A549 (cell line): ENCODE results near the gene RASA3. TPM values are rescaled to one million over a fixed set of nuclear protein-coding genes. Genes with fewer than 3 reads are reported as not detected.

Experiments used
- ATAC-seq, 2 experiments: fragments of 200-7000 bp in 1 of 2; fragments of >200 bp in 1 of 2; cut with Nextera tagmentation in 1 of 2; cut with Tn5 transposase in 1 of 2; 3 replicates each; pipeline versions ENCODE4 v1.8.0 to v1.9.1; 2018 to 2020; ENCODE audit warnings: mild to moderate bottlenecking in 1 of 2, moderate library complexity in 1 of 2
- CTCF ChIA-PET: fragments of 300-600 bp; sonication (Branson Sonifier 250); formaldehyde crosslinking; extraction: SDS; loops from one replicate; lab custom pipeline; 2021; ENCODE audit warnings: antibody characterized with exemption, inconsistent platforms; lab: Yijun Ruan, JAX
- POLR2A ChIA-PET: fragments of 350-600 bp; formaldehyde crosslinking; extraction: SDS; loops from one replicate; lab custom pipeline; 2021; ENCODE audit warnings: antibody characterized with exemption, inconsistent platforms; lab: Yijun Ruan, JAX
- DNase-seq, 2 experiments: peaks; one replicate each; pipeline versions ENCODE4 v3.0.0 to v3.0.0-alpha.2; 2011 to 2016; ENCODE audit warnings: low read depth in 1 of 2, low spot score in 1 of 2
- FAIRE-seq: peaks from 2 replicates; lab custom pipeline; 2011; peaks lifted over from hg19 to GRCh38; lab: Jason Lieb, UNC
- H3K27ac ChIP-seq, 2 experiments: fragments of >200 bp; sonication (Bioruptor Twin); formaldehyde crosslinking; 3 replicates each; pipeline ENCODE4 v1.5.1; 2016 to 2017
- H3K4me1 ChIP-seq: fragments of >200 bp; sonication (Bioruptor Twin); formaldehyde crosslinking; 3 replicates; pipeline ENCODE4 v1.6.1; 2016
- H3K4me2 ChIP-seq: fragments of >200 bp; sonication (Bioruptor Twin); formaldehyde crosslinking; 3 replicates; pipeline ENCODE4 v1.6.1; 2016
- H3K4me3 ChIP-seq: fragments of >200 bp; sonication (Bioruptor Twin); formaldehyde crosslinking; 3 replicates; pipeline ENCODE4 v1.5.1; 2016
- H3K9me3 ChIP-seq: fragments of >200 bp; sonication (Bioruptor Twin); formaldehyde crosslinking; 3 replicates; pipeline ENCODE4 v1.6.1; 2016
- ATOH8 ChIP-seq: fragments of 250-450 bp; sonication (Bioruptor Pico); IDR thresholded peaks from 2 replicates; pipeline ENCODE4 v1.5.0; 2020; ENCODE audit warnings: low read depth, mild to moderate bottlenecking, moderate library complexity
- BCL3 ChIP-seq: fragments of >200 bp; sonication (Bioruptor Twin); formaldehyde crosslinking; IDR thresholded peaks from 3 replicates; pipeline ENCODE4 v1.6.1; 2016
- CHD2 ChIP-seq: fragments of 150-350 bp; IDR thresholded peaks from 2 replicates; pipeline ENCODE4 v1.6.1; 2014; ENCODE audit warnings: low read length; ENCODE audit not compliant: partially characterized antibody
- E2F6 ChIP-seq: IDR thresholded peaks from 2 replicates; pipeline ENCODE4 v1.6.1; 2012; ENCODE audit warnings: low read depth, borderline replicate concordance
- EHF ChIP-seq: fragments of 250-450 bp; sonication (Bioruptor Pico); IDR thresholded peaks from 2 replicates; pipeline ENCODE4 v1.5.0; 2020; ENCODE audit warnings: mild to moderate bottlenecking
- EP300 ChIP-seq, 2 experiments: fragments of >200 bp; sonication (Bioruptor Twin); formaldehyde crosslinking; IDR thresholded peaks; 2 replicates in 1 of 2; 3 replicates in 1 of 2; pipeline ENCODE4 v1.6.1; 2016 to 2017
- GATA3 ChIP-seq: IDR thresholded peaks from 2 replicates; pipeline ENCODE4 v1.6.1; 2012; ENCODE audit warnings: borderline replicate concordance
- HDAC2 ChIP-seq: fragments of 200-600 bp; sonication (generic); IDR thresholded peaks from 2 replicates; pipeline ENCODE4 v1.6.1; 2016
- HEYL ChIP-seq: fragments of 250-450 bp; sonication (Bioruptor Pico); IDR thresholded peaks from 2 replicates; pipeline ENCODE4 v1.8.0; 2021; ENCODE audit warnings: mild to moderate bottlenecking, moderate library complexity
- JUN ChIP-seq, 2 experiments: fragments of >200 bp; sonication (Bioruptor Twin); formaldehyde crosslinking; IDR thresholded peaks; 2 replicates in 1 of 2; 3 replicates in 1 of 2; pipeline ENCODE4 v1.6.1; 2016 to 2017
- MYC ChIP-seq: IDR thresholded peaks from 2 replicates; pipeline ENCODE4 v1.6.1; 2012; ENCODE audit warnings: mild to moderate bottlenecking, inconsistent platforms, low read length, improper control_type of control experiment, borderline replicate concordance
- POLR2A ChIP-seq: IDR thresholded peaks from 2 replicates; pipeline ENCODE4 v1.6.1; 2012; ENCODE audit warnings: mild to moderate bottlenecking, low read length
- RFX5 ChIP-seq: fragments of 450-650 bp; IDR thresholded peaks from 2 replicates; pipeline ENCODE4 v1.7.1; 2014; ENCODE audit warnings: antibody characterized with exemption, mild to moderate bottlenecking, moderate library complexity
- TP53 ChIP-seq: fragments of 250-450 bp; sonication (Bioruptor Pico); IDR thresholded peaks from 2 replicates; pipeline ENCODE4 v1.5.0; 2021; ENCODE audit warnings: mild to moderate bottlenecking, moderate library complexity
- ZNF302 ChIP-seq: fragments of 250-450 bp; sonication (Bioruptor Pico); IDR thresholded peaks from 2 replicates; pipeline ENCODE4 v1.9.0; 2021; ENCODE audit warnings: inconsistent platforms, mild to moderate bottlenecking, moderate library complexity
- ZSCAN20 ChIP-seq: fragments of 250-450 bp; sonication (Bioruptor Pico); IDR thresholded peaks from 2 replicates; pipeline ENCODE4 v1.8.0; 2022; ENCODE audit warnings: mild to moderate bottlenecking, moderate library complexity
- WGBS: methylation state at CpG from one replicate; pipeline ENCODE4 v1.1.6; 2017; ENCODE audit errors: missing lambda C conversion rate; 5-methylcytosine and 5-hydroxymethylcytosine counted together
- polyA plus RNA-seq, 4 experiments: library from polyadenylated mRNA; depleted of rRNA in 3 of 4; stranded (reverse); fragments of >200 nt; fragmentation: RNase III in 1 of 4; extraction: RNeasy Plus Mini Kit Qiagen cat#74134 plus additional on column Dnase treatment in 1 of 4; gene quantifications; 2 replicates in 3 of 4; 3 replicates in 1 of 4; pipeline ENCODE4 v1.2.3, GENCODE V29; 2011 to 2017
- TF ChIP-seq, protein P1 (sequence below): fragments of 450-650 bp; IDR thresholded peaks from 2 replicates; pipeline ENCODE4 v1.6.1; 2014; ENCODE audit warnings: antibody characterized with exemption
- TF ChIP-seq, protein P2 (sequence below): fragments of 200-600 bp; sonication (generic); IDR thresholded peaks from 2 replicates; pipeline ENCODE4 v1.6.1; 2016; ENCODE audit warnings: antibody characterized with exemption, mild to moderate bottlenecking, moderate library complexity
- TF ChIP-seq, protein P3 (sequence below): fragments of >200 bp; sonication (Bioruptor Twin); formaldehyde crosslinking; IDR thresholded peaks from 3 replicates; pipeline ENCODE4 v1.5.1; 2016

The RASA3 gene
- polyA plus RNA-seq, 2 of the 4 experiments (the other 2 are of a cell fraction): 4.3 to 7.6 TPM

DNA sequence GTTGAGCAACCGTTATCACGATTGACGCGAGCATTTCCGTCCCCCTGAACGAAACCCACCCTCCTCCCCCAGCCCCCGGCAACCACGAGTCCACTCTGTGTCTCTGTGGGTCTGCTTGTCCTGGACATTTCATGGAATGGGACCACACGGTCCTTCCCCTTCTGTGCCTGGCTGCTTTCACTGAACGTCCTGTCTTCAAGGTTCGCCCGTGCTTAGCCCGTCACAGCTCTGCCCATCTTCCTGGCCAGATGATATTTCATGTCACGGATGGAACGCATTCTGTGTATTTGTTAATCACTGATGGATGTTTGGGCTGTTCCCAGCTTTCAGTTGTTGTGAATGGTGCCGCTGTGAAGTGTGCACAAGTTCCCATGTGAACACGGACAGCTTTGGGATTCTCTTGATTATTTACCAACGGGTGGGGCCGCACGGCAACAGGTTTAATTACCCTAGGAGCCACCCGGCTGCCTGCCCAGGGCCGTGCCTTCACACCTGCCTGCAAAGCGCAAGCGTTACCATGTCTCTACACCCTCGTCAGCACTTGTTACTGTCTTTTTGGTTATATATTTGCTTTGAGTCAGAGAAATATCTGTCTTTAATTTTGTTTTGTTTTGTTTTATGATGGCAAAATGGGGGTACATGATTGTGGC is 42.5 kb downstream of the RASA3 start:
- Histone ChIP-seq H3K4me1 (no peaks in the 10 kb centered on the region), H3K4me2 (no peak overlapping the region), H3K4me3 (no peak overlapping the region), H3K27ac (no peak overlapping the region), H3K9me3 (peaks cover 5% of the 10 kb centered on the region; the same call in 1 of the 3 replicates)
- DNase-seq (no peak), ATAC-seq (no peak), FAIRE-seq (no peak)
- TF ChIP-seq JUN (IDR thresholded peaks at IDR 0.05) (no peak), EP300 (IDR thresholded peaks at IDR 0.05) (no peak), BCL3 (no peak), HEYL (CRISPR knock-in tag) (no peak), RFX5 (no peak), GATA3 (no peak), HDAC2 (no peak), ZSCAN20 (CRISPR knock-in tag) (no peak), ZNF302 (CRISPR knock-in tag) (no peak)
- TF ChIP-seq, protein P1, sequence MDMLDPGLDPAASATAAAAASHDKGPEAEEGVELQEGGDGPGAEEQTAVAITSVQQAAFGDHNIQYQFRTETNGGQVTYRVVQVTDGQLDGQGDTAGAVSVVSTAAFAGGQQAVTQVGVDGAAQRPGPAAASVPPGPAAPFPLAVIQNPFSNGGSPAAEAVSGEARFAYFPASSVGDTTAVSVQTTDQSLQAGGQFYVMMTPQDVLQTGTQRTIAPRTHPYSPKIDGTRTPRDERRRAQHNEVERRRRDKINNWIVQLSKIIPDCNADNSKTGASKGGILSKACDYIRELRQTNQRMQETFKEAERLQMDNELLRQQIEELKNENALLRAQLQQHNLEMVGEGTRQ: no peak
- TF ChIP-seq, protein P2, sequence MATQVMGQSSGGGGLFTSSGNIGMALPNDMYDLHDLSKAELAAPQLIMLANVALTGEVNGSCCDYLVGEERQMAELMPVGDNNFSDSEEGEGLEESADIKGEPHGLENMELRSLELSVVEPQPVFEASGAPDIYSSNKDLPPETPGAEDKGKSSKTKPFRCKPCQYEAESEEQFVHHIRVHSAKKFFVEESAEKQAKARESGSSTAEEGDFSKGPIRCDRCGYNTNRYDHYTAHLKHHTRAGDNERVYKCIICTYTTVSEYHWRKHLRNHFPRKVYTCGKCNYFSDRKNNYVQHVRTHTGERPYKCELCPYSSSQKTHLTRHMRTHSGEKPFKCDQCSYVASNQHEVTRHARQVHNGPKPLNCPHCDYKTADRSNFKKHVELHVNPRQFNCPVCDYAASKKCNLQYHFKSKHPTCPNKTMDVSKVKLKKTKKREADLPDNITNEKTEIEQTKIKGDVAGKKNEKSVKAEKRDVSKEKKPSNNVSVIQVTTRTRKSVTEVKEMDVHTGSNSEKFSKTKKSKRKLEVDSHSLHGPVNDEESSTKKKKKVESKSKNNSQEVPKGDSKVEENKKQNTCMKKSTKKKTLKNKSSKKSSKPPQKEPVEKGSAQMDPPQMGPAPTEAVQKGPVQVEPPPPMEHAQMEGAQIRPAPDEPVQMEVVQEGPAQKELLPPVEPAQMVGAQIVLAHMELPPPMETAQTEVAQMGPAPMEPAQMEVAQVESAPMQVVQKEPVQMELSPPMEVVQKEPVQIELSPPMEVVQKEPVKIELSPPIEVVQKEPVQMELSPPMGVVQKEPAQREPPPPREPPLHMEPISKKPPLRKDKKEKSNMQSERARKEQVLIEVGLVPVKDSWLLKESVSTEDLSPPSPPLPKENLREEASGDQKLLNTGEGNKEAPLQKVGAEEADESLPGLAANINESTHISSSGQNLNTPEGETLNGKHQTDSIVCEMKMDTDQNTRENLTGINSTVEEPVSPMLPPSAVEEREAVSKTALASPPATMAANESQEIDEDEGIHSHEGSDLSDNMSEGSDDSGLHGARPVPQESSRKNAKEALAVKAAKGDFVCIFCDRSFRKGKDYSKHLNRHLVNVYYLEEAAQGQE: no peak
- WGBS: 88% methylated on average over 23 of the region's 25 CpGs
- ChIA-PET CTCF (no interaction called here), POLR2A (no interaction called here)

- Histone ChIP-seq H3K9me3 (peaks cover 5% of the 10 kb centered on the region; the same call in 1 of the 3 replicates), H3K27ac (no peak overlapping the region), H3K4me1 (no peaks in the 10 kb centered on the region), H3K4me3 (no peak overlapping the region), H3K4me2 (no peak overlapping the region)
- no peak for FAIRE-seq
- no peak for DNase-seq
- CTCF ChIA-PET: no interaction called here
- POLR2A ChIA-PET: no interaction called here
- WGBS: 81% methylated on average over 9 of the region's 15 CpGs
- ATAC-seq: no peak
- TF ChIP-seq TP53 (CRISPR knock-in tag) (no peak), CHD2 (no peak), EHF (CRISPR knock-in tag) (no peak), POLR2A (no peak), RFX5 (no peak), E2F6 (no peak), ATOH8 (CRISPR knock-in tag) (no peak), MYC (no peak)
- TF ChIP-seq, protein P3, sequence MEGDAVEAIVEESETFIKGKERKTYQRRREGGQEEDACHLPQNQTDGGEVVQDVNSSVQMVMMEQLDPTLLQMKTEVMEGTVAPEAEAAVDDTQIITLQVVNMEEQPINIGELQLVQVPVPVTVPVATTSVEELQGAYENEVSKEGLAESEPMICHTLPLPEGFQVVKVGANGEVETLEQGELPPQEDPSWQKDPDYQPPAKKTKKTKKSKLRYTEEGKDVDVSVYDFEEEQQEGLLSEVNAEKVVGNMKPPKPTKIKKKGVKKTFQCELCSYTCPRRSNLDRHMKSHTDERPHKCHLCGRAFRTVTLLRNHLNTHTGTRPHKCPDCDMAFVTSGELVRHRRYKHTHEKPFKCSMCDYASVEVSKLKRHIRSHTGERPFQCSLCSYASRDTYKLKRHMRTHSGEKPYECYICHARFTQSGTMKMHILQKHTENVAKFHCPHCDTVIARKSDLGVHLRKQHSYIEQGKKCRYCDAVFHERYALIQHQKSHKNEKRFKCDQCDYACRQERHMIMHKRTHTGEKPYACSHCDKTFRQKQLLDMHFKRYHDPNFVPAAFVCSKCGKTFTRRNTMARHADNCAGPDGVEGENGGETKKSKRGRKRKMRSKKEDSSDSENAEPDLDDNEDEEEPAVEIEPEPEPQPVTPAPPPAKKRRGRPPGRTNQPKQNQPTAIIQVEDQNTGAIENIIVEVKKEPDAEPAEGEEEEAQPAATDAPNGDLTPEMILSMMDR: no peak
Measured at GRCh38 chr13:114089341-114089740, 43.1 kb downstream of the RASA3 start.
